Smooth muscle cell of the brain vasculature (primary cell): Measurements from ENCODE around the gene KCNT1.

Experiments
- DNase-seq: peaks from one replicate; pipeline ENCODE4 v3.0.0-alpha.2; 2012; ENCODE audit warnings: low read depth, low spot score

The KCNT1 gene

DNA sequence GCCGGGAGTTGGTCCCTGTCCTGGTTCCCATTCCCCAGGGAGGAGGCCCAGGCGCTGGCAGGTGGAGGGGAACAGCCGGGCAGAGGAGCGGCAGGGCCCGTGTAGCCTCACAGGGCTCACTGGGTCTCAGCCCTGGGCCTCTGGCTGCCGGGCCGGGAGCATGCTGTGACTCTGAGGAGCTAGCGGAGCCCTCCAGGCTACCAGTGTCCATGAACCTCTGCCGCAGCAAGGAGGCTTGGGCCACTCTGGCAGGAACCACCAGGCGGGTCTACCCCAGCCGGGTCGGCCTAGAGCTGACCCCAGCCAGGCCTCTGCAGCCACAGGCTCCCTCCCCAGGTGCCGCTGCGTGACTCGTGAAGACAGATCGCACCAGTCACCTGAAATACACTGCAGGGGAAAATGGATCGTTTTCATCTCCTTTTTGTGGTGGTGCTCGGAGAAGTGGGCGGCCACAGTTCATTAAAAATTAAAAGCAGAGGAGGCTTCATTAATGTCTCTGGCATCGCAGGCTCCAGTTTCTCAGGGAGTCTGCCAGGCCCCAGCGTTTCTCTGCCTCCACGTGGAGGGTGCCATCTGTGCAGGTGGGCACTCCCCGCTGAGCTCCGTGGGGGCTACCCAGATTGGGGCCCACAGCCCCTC, 43.8 kb downstream of the KCNT1 start:
- no peak for DNase-seq

DNA sequence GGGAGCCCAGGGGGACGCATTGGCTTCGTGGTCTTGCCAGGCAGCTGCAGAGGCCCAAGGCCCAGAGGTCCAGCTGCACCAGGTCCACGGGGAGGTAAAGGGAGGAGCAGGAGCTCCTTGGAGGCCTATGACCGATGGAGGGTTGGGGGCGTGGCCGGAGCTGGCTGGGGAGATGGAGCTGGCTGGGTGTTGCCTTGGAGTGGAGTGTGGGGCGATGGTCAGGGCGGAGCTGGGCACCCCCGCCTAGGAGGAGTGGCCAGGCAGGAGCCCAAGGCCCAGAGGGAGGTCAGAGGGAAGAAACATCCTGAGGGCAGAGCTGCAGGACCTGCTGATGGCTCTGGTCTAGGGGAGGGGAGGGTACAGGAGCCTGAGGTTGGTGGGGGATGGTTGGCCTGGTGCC, 44.6 kb downstream of the KCNT1 start:
- no peak for DNase-seq

DNA sequence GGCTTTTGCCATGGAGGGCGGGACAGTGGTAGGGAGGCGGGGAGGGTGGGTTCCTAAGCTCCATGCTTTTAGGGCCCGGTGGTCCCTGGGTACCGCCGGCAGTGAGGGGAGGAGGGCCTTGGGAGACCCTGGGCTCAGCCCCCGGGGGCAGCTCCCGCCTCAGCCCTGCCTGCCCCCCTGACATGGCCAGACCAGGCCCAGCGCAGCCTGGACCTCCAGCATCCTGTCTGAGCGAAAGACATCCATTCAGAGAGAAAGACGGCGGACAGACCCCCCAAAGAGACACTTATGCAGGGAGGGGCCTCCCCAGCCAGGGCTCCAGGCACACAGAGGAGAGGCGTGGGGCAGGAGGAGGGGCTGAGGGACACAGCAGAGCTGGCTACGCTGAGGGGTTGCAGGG, 45.3 kb downstream of the KCNT1 start:
- no peak for DNase-seq

DNA sequence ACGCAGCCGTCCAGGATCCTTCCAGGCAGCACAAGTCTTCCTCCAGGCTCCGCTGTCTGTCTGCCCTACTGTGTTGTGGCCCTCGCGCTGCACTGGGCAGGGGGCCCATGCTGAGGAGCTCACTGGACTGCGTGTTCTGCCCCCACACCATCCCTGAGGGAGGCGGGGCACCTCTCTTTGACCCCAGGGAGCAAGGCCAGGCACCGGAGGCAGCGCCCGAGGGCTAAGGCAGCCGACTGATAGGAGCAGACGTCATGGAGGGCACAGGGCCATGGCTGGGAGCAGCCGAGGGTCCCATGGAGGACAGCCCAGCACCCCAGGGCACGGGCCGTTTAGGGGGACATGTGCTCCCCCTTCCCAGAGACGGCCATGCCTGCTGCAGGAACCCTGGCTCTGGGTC, 46.7 kb downstream of the KCNT1 start:
- DNase-seq = no peak

DNA sequence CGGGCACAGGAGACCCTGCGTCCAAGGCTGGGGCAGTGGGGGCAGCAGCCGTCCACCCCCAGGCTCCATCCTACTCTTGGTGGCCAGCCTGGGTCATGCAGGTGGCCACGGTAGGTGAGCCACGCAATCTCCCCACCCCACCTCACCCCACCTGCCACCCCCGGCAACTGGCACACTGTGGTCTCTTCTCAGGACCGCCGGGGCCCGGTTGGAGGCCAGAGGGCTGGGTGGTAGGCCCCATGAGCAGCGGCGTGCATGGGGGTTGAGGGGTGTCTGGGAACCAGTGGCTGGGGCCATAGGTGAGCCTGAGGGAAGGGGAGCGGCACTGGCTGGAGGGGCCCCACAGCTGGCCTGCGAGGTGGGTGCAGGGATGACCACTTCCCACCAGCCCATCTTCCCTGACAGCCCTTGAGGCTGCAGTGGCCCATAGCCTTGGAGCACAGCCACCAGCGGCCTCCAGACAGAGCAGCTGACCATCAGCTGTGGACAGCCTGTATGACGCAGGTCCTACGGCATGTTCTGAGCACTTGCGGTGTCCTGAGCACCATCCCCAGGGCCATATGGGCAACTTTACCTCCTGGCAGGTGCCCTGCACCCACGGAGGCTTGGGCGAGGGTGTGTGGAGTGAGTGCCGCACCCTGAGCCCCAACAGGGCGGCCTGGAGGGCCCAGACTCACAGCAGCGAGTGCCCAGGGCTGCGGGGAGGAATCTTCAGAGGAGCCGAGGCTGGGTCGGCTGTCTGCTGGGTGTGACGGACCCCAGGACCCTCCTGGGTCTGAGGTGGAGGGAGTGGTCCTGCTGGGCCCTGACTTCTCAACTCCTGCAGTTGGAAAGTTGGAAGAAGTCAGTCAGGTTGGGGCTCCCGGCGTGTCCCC, 47.4 kb downstream of the KCNT1 start:
- no peak for DNase-seq

DNA sequence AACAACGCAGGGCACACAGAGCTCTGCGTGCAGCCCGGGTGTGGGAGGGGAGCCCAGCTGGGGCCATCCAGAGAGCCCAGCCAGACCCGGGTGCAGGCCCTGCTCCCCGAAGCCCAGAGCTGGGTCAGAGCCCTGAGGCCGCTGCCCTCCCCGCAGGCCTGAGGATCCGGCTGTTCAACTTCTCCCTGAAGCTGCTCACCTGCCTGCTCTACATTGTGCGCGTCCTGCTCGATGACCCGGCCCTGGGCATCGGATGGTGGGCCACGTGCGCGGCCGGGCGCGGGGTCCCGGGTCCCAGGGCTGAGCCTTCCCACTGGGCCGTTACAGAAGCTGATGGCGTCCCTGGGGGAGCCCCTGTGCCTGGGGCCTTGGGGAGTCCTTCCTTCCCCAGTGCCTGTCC, 48.8 kb downstream of the KCNT1 start:
- DNase-seq = no peak

DNA sequence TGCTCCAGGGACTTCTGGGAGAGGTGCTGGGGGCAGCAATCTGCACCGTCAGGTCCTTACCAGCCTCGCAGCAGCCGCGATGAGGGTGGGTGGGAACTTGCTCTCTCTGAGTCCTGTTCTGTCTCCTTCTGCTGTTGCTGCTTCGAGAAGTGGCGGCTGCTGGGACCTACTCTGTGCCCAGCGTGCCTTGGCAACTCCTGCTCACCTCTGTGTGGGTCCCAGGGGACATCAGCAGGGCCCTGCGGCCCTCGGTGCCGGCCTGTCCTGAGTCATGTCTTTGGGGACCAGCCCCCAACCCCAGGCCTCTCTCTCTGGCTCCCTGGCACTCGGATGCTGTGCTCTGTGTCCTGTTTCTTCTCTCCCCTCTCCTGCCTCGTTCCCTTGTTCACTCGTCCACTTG, 49.5 kb downstream of the KCNT1 start:
- DNase-seq = no peak

DNA sequence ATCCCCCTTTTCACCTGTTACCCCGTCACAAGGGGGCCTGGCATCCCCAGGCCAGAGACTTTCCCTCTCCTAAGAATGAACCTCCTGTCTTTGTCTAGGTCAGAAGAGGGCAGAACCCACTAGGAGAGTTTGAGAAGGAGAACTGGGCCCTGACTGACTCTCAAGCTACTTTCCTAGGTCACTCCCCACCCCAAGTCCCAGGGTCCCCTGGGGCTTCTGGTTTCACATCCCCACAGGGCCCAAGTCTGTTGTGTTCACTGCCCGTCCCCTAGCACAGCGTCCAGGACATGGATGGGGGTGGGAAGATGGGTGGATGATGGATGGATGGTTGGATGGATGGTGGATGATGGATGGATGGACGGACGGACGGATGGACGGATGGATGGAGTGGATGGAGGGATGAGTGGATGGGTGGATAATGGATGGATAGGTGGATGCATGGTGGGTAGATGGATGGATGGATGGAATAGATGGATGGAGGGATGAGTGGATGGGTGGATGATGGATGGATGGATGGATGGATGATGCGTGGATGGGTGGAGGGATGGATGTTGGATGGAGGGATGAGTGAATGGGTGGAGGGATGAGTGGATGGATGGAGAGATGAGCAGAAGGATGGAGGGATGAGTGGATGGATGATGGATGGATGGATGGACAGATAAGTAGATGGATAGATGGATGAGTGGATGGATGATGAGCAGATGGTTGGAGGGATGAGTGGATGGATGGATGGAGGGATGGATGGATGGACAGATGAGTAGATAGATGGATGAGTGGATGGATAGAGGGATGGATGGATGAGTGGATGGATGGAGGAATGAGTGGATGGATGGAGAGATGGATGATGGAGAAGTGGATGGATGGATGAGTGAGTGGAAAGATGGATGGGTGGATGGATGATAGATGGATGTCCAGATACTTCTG, 50.6 kb downstream of the KCNT1 start:
- DNase-seq = no peak

DNA sequence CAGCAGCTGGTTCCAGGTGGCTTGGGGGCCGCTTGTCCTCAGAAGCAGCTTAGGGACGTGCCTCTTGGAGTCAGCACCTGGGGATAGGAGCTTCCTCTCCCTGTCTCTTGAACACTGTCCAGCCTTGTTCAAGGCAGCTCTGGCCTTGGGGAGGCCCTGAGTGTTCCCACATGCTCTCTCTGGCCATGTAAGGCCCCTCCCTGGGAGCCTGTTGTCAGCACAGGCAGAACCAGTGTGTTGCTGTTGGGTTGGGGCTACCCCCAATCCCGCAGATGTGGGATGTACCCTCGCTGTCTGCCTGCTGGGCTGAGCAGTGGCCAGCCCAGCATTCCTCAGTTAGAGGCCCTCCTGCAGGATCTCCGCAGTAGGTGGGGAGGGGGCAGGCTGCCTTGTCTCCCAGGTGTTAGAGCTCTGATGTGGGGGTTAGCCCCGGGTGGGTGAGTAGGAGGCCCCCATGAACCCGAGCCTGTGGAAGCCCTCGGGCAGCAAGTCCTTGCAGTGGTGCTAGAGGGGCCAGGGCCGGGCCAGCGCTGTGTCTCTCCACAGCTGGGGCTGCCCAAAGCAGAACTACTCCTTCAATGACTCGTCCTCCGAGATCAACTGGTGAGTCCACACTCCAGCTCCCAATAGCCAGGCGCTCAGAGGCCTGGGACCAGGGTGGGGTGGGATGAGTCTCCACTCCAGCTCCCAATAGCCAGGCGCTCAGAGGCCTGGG, 51.6 kb downstream of the KCNT1 start:
- DNase-seq = no peak

DNA sequence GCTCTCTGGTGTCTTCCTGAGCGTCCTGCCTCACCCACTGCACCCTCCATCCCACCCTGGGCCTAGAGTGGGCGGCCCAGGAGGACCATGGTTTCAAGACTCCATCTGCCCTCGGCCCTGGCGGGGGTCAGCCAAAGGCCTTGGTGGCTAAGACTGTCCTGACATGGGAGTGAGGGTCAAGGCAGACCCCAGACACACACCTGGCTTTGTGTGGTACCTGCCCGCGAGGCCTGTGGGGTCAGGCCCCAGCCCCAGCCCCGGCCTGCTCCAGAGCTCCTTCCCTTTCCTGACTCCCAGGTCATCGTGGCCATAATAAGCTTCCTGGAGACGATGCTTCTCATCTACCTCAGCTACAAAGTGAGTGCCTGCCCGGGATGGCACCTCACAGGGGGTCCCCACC, 54.6 kb downstream of the KCNT1 start:
- no peak for DNase-seq

DNA sequence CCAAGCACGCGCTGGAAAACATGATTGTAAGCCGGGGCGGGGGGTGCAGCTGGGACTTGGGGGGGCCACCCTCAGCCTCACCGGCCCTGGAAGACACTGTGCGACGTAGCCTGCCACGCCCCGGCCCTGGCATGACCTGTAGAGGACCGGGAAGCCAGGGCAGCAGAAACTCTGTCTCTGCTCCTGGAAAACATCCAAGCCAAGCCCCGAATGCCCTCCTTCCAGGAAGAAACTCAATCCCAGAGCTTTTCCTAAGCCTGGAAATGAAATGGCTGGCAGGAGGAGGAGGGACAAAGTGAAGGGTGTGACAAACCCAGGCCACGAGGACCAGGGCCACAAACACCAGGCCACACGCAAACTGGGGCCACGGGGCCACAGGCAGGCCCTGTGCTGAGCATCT, 55.4 kb downstream of the KCNT1 start:
- DNase-seq = no peak

DNA sequence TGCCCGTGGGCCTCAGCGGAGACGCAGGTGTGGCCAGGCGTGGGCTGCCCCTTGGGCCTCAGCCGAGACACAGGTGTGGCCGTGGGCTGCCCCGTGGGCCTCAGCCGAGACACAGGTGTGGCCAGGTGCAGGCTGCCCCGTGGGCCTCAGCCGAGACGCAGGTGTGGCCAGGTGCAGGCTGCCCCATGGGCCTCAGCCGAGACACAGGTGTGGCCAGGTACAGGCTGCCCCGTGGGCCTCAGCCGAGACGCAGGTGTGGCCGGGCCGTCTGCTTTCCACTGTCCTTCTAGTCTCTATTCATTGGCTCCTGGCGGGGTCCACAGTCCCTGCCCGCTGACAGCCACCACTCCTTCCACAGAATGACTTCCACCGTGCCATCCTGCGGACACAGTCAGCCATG, 56.1 kb downstream of the KCNT1 start:
- DNase-seq = no peak

DNA sequence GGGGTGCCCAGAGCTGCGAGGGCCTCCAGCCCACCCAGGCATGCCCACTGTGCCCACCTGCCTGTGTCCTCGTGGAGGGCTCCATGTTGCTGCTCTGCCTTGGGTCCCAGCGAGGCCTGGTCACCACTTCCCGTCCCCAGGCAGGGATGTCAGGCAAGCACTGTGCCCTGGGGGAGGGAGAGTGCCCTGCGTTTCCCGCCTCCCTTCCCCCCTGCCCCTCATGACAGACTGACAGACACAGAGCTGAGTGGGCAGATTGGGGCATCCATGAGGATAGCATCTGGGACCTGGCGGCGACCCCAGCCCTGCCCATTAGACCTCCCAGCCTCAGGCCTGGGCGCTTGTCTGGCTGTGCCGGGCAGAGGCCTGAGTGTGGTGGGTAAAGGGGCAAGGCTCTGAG, 56.9 kb downstream of the KCNT1 start:
- DNase-seq = no peak

DNA sequence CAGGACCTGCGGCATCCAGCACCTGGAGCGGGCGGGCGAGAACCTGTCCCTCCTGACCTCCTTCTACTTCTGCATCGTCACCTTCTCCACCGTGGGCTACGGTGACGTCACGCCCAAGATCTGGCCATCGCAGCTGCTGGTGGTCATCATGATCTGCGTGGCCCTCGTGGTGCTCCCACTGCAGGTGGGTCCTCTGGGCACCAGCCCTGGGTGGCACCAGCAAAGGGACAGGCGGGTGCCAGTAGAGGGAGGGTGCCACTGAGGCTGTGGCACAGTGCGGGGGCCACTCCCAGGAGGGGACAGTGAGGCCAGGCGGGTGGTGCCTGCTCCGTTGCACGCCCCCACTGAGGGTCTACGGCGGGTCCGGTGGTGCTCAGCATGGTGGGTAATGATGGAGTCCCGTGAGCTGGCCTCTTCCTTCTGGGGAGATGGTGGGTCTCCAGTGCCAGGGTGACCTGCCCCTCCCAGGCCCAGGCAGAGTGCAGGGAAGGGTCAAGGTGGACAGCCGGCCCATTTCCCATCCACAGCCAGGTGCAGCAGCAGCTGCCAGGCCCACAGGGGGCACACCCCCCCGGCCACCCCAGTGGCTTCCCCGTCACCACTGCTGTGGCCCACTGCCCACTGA, 57.8 kb downstream of the KCNT1 start:
- no peak for DNase-seq

DNA sequence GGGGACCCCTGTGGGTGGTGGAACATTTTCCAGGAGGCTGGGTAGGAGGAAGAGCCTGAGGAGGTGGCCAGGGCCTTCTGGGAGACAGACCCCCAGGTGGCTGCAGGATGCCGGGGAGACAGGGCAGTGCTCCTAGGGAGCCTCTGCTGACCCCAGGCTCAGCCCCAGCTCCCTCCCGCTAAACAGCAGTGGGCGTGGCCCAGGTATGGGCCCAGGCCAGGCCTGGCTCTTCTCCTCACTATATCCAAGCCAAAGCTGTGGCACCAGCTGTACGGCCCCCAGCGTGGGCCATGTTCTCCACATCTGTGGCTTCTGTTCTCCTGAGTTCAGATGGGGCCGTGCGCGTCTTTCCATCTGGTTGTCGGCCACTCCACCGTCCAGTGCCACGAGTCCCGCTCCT, 58.5 kb downstream of the KCNT1 start:
- DNase-seq = no peak

DNA sequence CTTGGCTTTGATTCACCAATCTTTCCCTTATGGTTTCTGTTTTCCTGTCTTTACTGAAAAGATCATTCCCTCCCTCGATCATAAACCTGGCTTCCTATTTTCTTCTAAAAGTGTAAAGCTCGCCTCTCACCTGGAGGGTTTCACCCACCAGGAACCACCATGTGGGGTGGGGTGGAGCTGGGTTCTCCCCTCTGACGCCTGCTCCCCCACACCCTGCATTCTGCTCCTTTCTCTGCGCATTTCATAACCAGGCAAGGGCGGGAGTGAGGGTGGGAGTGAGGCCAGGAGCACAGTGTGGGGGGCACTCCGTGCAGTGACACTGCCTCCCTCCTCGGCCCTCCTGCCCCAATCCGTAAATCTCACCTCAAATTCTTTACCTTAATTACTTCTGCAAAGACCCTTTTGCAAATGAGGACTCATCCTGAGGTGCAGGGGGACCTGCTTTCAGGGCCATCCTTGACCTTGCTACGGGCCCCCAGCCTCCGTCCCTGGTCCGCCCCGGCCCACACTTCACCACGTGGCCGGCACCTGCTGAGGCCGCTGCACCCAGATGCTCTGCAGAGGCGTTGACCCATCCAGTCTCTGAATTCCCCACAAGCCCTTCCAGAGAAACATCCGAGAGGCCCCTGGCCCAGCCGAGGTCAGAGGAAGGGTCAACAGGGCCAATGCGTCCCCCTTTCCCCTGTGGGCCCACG, 59.3 kb downstream of the KCNT1 start:
- no peak for DNase-seq

DNA sequence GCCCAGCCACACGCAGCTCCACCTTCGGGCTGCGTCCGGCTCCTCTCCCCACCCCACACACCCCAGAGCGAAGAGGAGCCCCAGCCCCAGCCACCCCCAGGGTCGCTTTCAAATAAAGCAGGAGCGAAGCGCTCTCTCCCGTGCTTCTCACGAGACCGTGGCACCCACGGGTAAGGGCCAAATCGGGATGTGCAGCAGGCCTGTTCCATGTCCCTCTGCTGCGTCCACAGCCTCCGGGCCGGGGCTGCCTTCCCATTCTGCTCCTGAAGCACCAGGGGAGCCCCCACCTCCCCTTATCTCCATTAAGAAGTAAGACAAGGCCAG, 59.8 kb downstream of the KCNT1 start:
- DNase-seq = no peak

DNA sequence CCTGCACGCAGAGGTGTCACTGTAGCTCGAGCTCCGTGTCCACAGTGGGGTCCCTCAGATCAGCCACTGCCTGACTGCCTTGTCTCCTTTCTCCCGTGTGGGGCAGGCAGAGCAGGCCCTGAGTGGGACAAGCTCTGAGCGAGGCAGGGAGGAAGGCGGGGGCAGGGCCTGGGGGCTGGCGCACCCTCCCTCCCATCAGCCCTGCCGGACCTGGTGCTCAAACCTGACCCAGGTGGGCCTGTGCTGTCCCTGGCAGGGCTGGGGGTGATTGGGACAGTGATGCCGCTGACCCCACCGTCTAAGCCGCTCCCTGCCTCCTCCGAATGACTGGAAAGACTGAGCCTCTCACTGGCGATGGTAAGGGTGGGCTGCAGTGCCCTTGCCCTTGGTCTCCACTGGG, 60.9 kb downstream of the KCNT1 start:
- no peak for DNase-seq

DNA sequence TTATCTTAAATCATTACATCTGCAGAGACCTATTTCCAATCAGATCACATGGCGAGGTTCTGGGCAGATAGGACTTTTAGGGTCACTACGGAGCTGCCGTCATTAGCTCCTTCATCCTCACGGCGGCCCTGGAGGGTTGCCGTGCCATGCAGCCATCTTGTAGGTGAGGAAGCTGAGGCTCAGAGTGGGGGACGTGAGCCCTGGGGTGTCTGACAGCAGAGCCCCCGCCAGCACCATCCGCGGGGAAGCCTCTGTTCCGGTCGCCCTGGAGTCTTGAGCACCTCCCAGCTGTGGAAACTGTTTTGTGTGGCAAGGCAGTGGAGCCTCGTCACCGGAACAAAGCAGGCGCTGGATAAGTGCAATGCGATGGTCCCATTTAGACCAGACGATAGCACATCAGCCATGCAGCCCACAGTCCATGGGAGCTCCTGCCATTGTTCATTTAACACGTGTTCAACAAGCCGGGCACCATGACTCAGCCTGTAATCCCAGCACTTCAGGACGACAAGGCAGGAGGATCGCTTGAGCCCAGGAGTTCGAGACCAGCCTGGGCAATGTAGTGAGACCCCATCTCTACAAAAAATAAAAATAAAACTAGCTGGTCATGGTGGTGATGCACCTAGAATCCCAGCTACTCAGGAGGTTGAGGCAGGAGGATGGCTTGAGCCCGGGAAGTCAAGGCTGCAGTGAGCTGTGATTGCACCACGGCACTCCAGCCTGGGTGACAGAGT, 61.9 kb downstream of the KCNT1 start:
- DNase-seq = no peak

DNA sequence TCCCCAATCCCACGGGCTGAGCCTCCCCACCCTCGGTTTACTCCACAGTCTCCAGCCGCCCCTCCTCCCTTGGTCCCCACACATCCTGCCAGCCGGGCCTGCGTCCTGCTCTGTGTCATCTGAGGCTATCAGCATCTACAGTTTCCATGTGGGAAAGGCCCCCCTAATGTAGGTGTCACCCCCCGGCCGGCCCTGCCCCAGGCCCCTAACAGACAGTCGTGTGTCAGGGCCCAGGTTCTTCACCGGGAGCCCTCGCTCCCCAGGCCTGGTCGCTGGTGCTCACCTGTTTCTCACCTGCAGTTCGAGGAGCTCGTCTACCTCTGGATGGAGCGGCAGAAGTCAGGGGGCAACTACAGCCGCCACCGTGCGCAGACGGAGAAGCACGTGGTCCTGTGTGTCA, 62.7 kb downstream of the KCNT1 start:
- DNase-seq = no peak
